ENCODE measurements around the gene NPPB.

DNA sequence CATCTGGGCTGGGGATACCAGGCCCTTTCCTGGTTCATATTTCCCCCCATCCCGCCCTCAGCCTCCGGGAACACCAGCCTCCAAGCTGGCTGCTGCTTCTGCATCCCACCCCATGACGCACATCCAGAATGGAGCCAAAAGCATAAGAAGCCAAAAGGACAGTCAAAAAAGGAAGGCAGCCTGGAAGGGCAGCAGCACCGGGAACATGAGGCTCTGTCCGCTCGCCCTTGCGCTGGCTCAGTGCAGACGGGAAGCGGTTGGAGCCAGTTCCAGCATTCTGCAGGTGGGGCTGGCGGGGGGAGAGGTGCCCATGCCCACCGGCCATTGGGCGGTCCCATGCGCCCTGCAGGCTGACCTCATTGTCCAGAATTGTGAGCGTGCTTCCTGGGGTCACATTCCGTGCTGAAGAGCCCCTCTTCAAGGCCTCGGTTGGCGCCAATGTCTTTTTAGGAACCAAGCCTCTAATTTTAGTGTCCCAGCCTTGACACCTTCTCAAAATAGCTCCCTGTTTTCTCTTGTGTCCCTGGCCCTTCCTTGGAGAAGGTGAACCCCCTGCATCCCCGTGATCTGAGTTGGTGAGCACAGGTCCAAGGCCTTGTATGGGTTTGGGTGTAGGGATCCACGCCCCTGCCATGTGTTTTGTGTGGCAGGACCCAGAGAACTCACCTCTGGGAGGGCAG, 28.4 kb upstream of the NPPB start:
- TF ChIP-seq CTCF (IDR thresholded peaks at IDR 0.05) (no peak), POLR2A (IDR thresholded peaks at IDR 0.05) (no peak)
